Transverse colon (tissue), 4 donors: ENCODE measurements around the gene RACGAP1. TPM values are rescaled to one million over a fixed set of nuclear protein-coding genes. Genes with fewer than 3 reads are reported as not detected.

Experiments used
- DNase-seq: peaks from one replicate; pipeline ENCODE4 v3.0.0-alpha.2; 2019
- H3K27ac ChIP-seq, 4 donors: fragments of 200-600 bp; sonication (generic); 2 replicates each; pipeline ENCODE4 v1.5.1; 2016 to 2018; ENCODE audit warnings: inconsistent platforms in 4 of 4
- H3K27me3 ChIP-seq: fragments of 200-600 bp; sonication (generic); 2 replicates; pipeline ENCODE4 v1.5.1; 2017; ENCODE audit warnings: inconsistent platforms
- H3K36me3 ChIP-seq, 4 donors: fragments of 200-600 bp; sonication (generic); 2 replicates each; pipeline ENCODE4 v1.5.1; 2017 to 2019; ENCODE audit warnings: inconsistent platforms in 4 of 4
- H3K4me1 ChIP-seq, 4 donors: fragments of 200-600 bp; sonication (generic); 2 replicates each; pipeline ENCODE4 v1.5.1; 2017 to 2020; ENCODE audit warnings: inconsistent platforms in 4 of 4
- H3K4me3 ChIP-seq, 4 donors: fragments of 200-600 bp; sonication (generic); 1 replicate in 1 of 4; 2 replicates in 3 of 4; pipeline versions ENCODE4 v1.5.1 to v1.6.1; 2017 to 2019; ENCODE audit warnings: inconsistent platforms in 4 of 4
- H3K9me3 ChIP-seq, 2 donors: fragments of 200-600 bp; sonication (generic); 2 replicates each; pipeline ENCODE4 v1.5.1; 2017 to 2019; ENCODE audit warnings: inconsistent platforms in 2 of 2
- CTCF ChIP-seq, 5 experiments: fragments of 200-600 bp in 3 of 5; fragments of 450-650 bp in 2 of 5; sonication (generic) in 3 of 5; IDR thresholded peaks; 1 replicate in 2 of 5; 2 replicates in 3 of 5; pipeline ENCODE4 v1.5.1; 2016 to 2017; ENCODE audit warnings: antibody characterized with exemption in 5 of 5, inconsistent platforms in 3 of 5, mild to moderate bottlenecking in 2 of 5, moderate library complexity in 1 of 5
- EP300 ChIP-seq: sonication (generic); formaldehyde crosslinking; IDR thresholded peaks from one replicate; pipeline ENCODE4 v1.6.1; 2017; ENCODE audit warnings: antibody characterized with exemption, low read depth
- POLR2A ChIP-seq: fragments of 450-650 bp; IDR thresholded peaks from one replicate; pipeline ENCODE4 v1.6.1; 2016; ENCODE audit warnings: antibody characterized with exemption, mild to moderate bottlenecking, moderate library complexity
- POLR2AphosphoS5 ChIP-seq, 3 donors: sonication (generic); formaldehyde crosslinking; IDR thresholded peaks; one replicate each; pipeline ENCODE4 v1.6.1; 2016; ENCODE audit warnings: antibody characterized with exemption in 3 of 3
- WGBS, 2 donors: methylation state at CpG; one replicate each; pipeline ENCODE4 v1.1.5; 2018; ENCODE audit warnings: low coverage in 1 of 2; 5-methylcytosine and 5-hydroxymethylcytosine counted together
- in situ Hi-C, 4 donors: fragments of 200-750 bp; cut with MboI; loops; one replicate each; pipeline versions ENCODE4 v1.15.0 to v1.15.1; 2017; ENCODE audit warnings: low sequenced_read_pairs in 3 of 4, low pct_ligation_motif_present in 1 of 4, low pct_unique_long_range_greater_than_20kb in 1 of 4
- intact Hi-C: fragments of 100-400 bp; cut with DNase I; formaldehyde crosslinking; loops from one replicate; pipeline ENCODE4 v1.15.1; 2023; ENCODE audit warnings: low total_unique reads
- total RNA-seq, 4 donors: library from RNA; depleted of rRNA; stranded (reverse); fragments of >200 nt; gene quantifications; one replicate each; pipeline ENCODE4 v1.1.0, GENCODE V29; 2016

The RACGAP1 gene
- total RNA-seq, 4 donors from 2014 or later = 5.0 to 13.4 (median 9.3) TPM

- Histone ChIP-seq H3K27ac (no peak overlapping the region), H3K9me3 (no peaks in the 10 kb centered on the region), H3K27me3 (no peaks in the 10 kb centered on the region), H3K36me3 (no peaks in the 10 kb centered on the region), H3K4me3 (no peak overlapping the region), H3K4me1 (no peaks in the 10 kb centered on the region)
- intact Hi-C loops = no loop called here
- WGBS, 2 donors = 90 to 97% methylated on average over 2 of the region's 2 CpGs
- no peak for TF ChIP-seq POLR2AphosphoS5 (IDR thresholded peaks at IDR 0.05)
- TF ChIP-seq EP300 = no peak
- TF ChIP-seq POLR2A = no peak
- no peak for TF ChIP-seq CTCF (IDR thresholded peaks at IDR 0.05)
- no peak for DNase-seq
- in situ Hi-C loops = no loop called here
Measured at GRCh38 chr12:50043308-50043707, 18.0 kb upstream of the RACGAP1 start.

GRCh38 chr12:50042693-50043092 is 17.4 kb upstream of the RACGAP1 start:
- Histone ChIP-seq H3K27ac (no peak overlapping the region), H3K4me3 (no peak overlapping the region), H3K27me3 (no peaks in the 10 kb centered on the region), H3K4me1 (no peaks in the 10 kb centered on the region), H3K36me3 (no peaks in the 10 kb centered on the region), H3K9me3 (no peaks in the 10 kb centered on the region)
- TF ChIP-seq EP300 = no peak
- TF ChIP-seq POLR2A = no peak
- no peak for TF ChIP-seq CTCF (IDR thresholded peaks at IDR 0.05)
- no peak for TF ChIP-seq POLR2AphosphoS5 (IDR thresholded peaks at IDR 0.05)
- intact Hi-C loops (no loop called here), in situ Hi-C loops (no loop called here)
- 60 to 82% methylated on average over 1 to 6 of the region's 6 CpGs for WGBS, 2 donors
- DNase-seq = no peak

GRCh38 chr12:50041962-50042361 is 16.7 kb upstream of the RACGAP1 start:
- no peak for DNase-seq
- intact Hi-C loops = no loop called here
- H3K27ac ChIP-seq = no peak overlapping the region
- no peak overlapping the region for H3K4me3 ChIP-seq
- H3K9me3 ChIP-seq = no peaks in the 10 kb centered on the region
- WGBS, 2 donors = 84% methylated on average over 5 of the region's 5 CpGs; no CpG with 5 or more reads in 1 of the 2 donors
- TF ChIP-seq EP300 (no peak), POLR2AphosphoS5 (IDR thresholded peaks at IDR 0.05) (no peak), CTCF (IDR thresholded peaks at IDR 0.05) (no peak), POLR2A (no peak)
- no peaks in the 10 kb centered on the region for H3K27me3 ChIP-seq
- H3K4me1 ChIP-seq = no peaks in the 10 kb centered on the region
- no peaks in the 10 kb centered on the region for H3K36me3 ChIP-seq
- in situ Hi-C loops = no loop called here

GRCh38 chr12:50041062-50041860 is 16.0 kb upstream of the RACGAP1 start:
- no peak for DNase-seq
- Histone ChIP-seq H3K27ac (no peak overlapping the region), H3K9me3 (no peaks in the 10 kb centered on the region), H3K4me3 (no peak overlapping the region), H3K4me1 (no peaks in the 10 kb centered on the region), H3K27me3 (no peaks in the 10 kb centered on the region), H3K36me3 (no peaks in the 10 kb centered on the region)
- 87 to 88% methylated on average over 3 to 15 of the region's 15 CpGs for WGBS, 2 donors
- in situ Hi-C loops = no loop called here
- no peak for TF ChIP-seq EP300
- no peak for TF ChIP-seq POLR2AphosphoS5 (IDR thresholded peaks at IDR 0.05)
- no peak for TF ChIP-seq CTCF (IDR thresholded peaks at IDR 0.05)
- TF ChIP-seq POLR2A = no peak
- intact Hi-C loops = no loop called here
